SK-N-MC (cell line): ENCODE data around the gene WDR64.

ENCODE experiments used
- EZH2 ChIP-seq: fragments of 200-600 bp; sonication (generic); IDR thresholded peaks from one replicate; pipeline ENCODE4 v1.6.1; 2017; ENCODE audit warnings: antibody characterized with exemption
- POLR2AphosphoS5 ChIP-seq: IDR thresholded peaks from 2 replicates; pipeline ENCODE4 v1.6.1; 2012; ENCODE audit warnings: mild to moderate bottlenecking, low read depth, low read length, borderline replicate concordance

- TF ChIP-seq POLR2AphosphoS5 (no peak), EZH2 (no peak)
Observed at GRCh38 chr1:241742084-241742483, 90.0 kb downstream of the WDR64 start.
